Liver (tissue), 9 donors: ENCODE results near the gene GPT2. TPM values are rescaled to one million over a fixed set of nuclear protein-coding genes. Genes with fewer than 3 reads are reported as not detected.
A peak's percentile ranks its signal among the peaks of the same experiment; 100 is the strongest.

ENCODE experiments used
- DNase-seq: peaks from one replicate; pipeline ENCODE4 v3.0.0-alpha.2; 2017; ENCODE audit warnings: low spot score
- H3K27ac ChIP-seq, 2 donors: one replicate each; pipeline ENCODE4 v1.7.0; 2013; ENCODE audit warnings: inconsistent platforms in 2 of 2, low read length in 2 of 2, control low read depth in 1 of 2, low read depth in 1 of 2, mild to moderate bottlenecking in 1 of 2
- H3K27me3 ChIP-seq, 4 donors: one replicate each; pipeline versions ENCODE4 v1.6.1 to v1.7.0; 2013; ENCODE audit warnings: low read length in 3 of 4, inconsistent platforms in 1 of 4, mild to moderate bottlenecking in 1 of 4, moderate library complexity in 1 of 4; ENCODE audit not compliant: control insufficient read depth in 4 of 4, insufficient read depth in 4 of 4
- H3K36me3 ChIP-seq, 4 donors: one replicate each; pipeline versions ENCODE4 v1.6.1 to v1.7.0; 2013; ENCODE audit warnings: low read length in 3 of 4, mild to moderate bottlenecking in 3 of 4, low read depth in 1 of 4, moderate library complexity in 1 of 4; ENCODE audit not compliant: control insufficient read depth in 4 of 4, insufficient read depth in 3 of 4
- H3K4me1 ChIP-seq, 4 donors: one replicate each; pipeline versions ENCODE4 v1.6.1 to v1.7.0; 2013; ENCODE audit warnings: low read length in 3 of 4, mild to moderate bottlenecking in 3 of 4, moderate library complexity in 1 of 4; ENCODE audit not compliant: control insufficient read depth in 4 of 4, insufficient read depth in 4 of 4
- H3K4me3 ChIP-seq, 3 donors: one replicate each; pipeline versions ENCODE4 v1.6.1 to v1.7.0; 2013; ENCODE audit warnings: low read length in 3 of 3, control low read depth in 1 of 3, low read depth in 1 of 3, mild to moderate bottlenecking in 1 of 3
- H3K9ac ChIP-seq, 2 donors: one replicate each; pipeline ENCODE4 v1.7.0; 2013; ENCODE audit warnings: low read length in 2 of 2, mild to moderate bottlenecking in 2 of 2, moderate library complexity in 2 of 2, control low read depth in 1 of 2, low read depth in 1 of 2
- H3K9me3 ChIP-seq, 4 donors: one replicate each; pipeline versions ENCODE4 v1.6.1 to v1.7.0; 2013; ENCODE audit warnings: low read length in 3 of 4; ENCODE audit not compliant: control insufficient read depth in 4 of 4
- ATF3 ChIP-seq: IDR thresholded peaks from 2 replicates; pipeline ENCODE4 v1.6.1; 2016; ENCODE audit warnings: antibody characterized with exemption
- CTCF ChIP-seq: fragments of 150-350 bp; IDR thresholded peaks from 2 replicates; pipeline ENCODE4 v1.5.1; 2017; ENCODE audit warnings: improper control_type of control experiment, low read depth, low read length; ENCODE audit not compliant: missing input control
- FOXA2 ChIP-seq: IDR thresholded peaks from 2 replicates; pipeline ENCODE4 v1.6.1; 2016; ENCODE audit warnings: antibody characterized with exemption
- HNF4A ChIP-seq, 2 donors: conservative IDR thresholded peaks; 2 replicates each; pipeline ENCODE4 v1.6.1; 2016; ENCODE audit warnings: antibody characterized with exemption in 2 of 2, mild to moderate bottlenecking in 2 of 2
- HNF4G ChIP-seq: IDR thresholded peaks from 2 replicates; pipeline ENCODE4 v1.6.1; 2016; ENCODE audit warnings: antibody characterized with exemption
- JUND ChIP-seq, 2 donors: IDR thresholded peaks; 2 replicates each; pipeline ENCODE4 v1.6.1; 2016; ENCODE audit warnings: antibody characterized with exemption in 2 of 2
- MAX ChIP-seq: IDR thresholded peaks from 2 replicates; pipeline ENCODE4 v1.6.1; 2016; ENCODE audit warnings: antibody characterized with exemption
- NR2F2 ChIP-seq: IDR thresholded peaks from 2 replicates; pipeline ENCODE4 v1.6.1; 2016; ENCODE audit warnings: antibody characterized with exemption
- RAD21 ChIP-seq, 2 donors: IDR thresholded peaks; 2 replicates each; pipeline ENCODE4 v1.6.1; 2016; ENCODE audit warnings: antibody characterized with exemption in 2 of 2, mild to moderate bottlenecking in 2 of 2
- REST ChIP-seq: IDR thresholded peaks from 2 replicates; pipeline ENCODE4 v1.6.1; 2016; ENCODE audit warnings: antibody characterized with exemption, mild to moderate bottlenecking
- RXRA ChIP-seq, 2 donors: IDR thresholded peaks; 2 replicates each; pipeline ENCODE4 v1.6.1; 2017 to 2018; ENCODE audit warnings: antibody characterized with exemption in 2 of 2, mild to moderate bottlenecking in 1 of 2
- SP1 ChIP-seq: IDR thresholded peaks from 2 replicates; pipeline ENCODE4 v1.6.1; 2018; ENCODE audit warnings: antibody characterized with exemption, mild to moderate bottlenecking
- TAF1 ChIP-seq: conservative IDR thresholded peaks from 2 replicates; pipeline ENCODE4 v1.6.1; 2016; ENCODE audit warnings: antibody characterized with exemption, mild to moderate bottlenecking
- YY1 ChIP-seq: IDR thresholded peaks from 2 replicates; pipeline ENCODE4 v1.6.1; 2016; ENCODE audit warnings: antibody characterized with exemption, mild to moderate bottlenecking
- ZBTB33 ChIP-seq: IDR thresholded peaks from 2 replicates; pipeline ENCODE4 v1.6.1; 2016; ENCODE audit warnings: antibody characterized with exemption
- WGBS: extraction: QIAGEN DNeasy Blood & Tissue Kit; methylation state at CpG from one replicate; pipeline ENCODE4 v1.1.7; 2013; 5-methylcytosine and 5-hydroxymethylcytosine counted together
- polyA plus RNA-seq, 2 donors: library from polyadenylated mRNA; stranded (reverse) in 1 of 2; unstranded in 1 of 2; fragments of 200-250 nt in 1 of 2; fragments of >200 nt in 1 of 2; fragmentation: Nextera tagmentation in 1 of 2; extraction: Ambion mirVana in 1 of 2; gene quantifications; one replicate each; pipeline versions ENCODE4 v1.2.1 to v1.2.3, GENCODE V29; 2013 to 2015
- total RNA-seq, 2 donors: library from RNA; depleted of rRNA; stranded (reverse); fragments of >200 nt; gene quantifications; one replicate each; pipeline ENCODE4 v1.2.3, GENCODE V29; 2014
- donor health status: healthy.
- donor health status: healthy.
- donor health status: healthy.
- donor health status: healthy.
- donor health status: healthy.

GPT2 gene
- total and polyA plus RNA-seq, 4 donors: 6.8 to 78.3 (median 47.0) TPM

- no peak for DNase-seq
- WGBS: 88% methylated on average over 12 of the region's 12 CpGs
- TF ChIP-seq FOXA2: no peak
- TF ChIP-seq RAD21 (IDR thresholded peaks at IDR 0.05): no peak
- no peak for TF ChIP-seq ATF3
- TF ChIP-seq NR2F2: no peak
- TF ChIP-seq YY1: no peak
- TF ChIP-seq HNF4G: no peak
- no peak for TF ChIP-seq TAF1
- no peak for TF ChIP-seq REST
- TF ChIP-seq RXRA (IDR thresholded peaks at IDR 0.05): no peak
- no peak for TF ChIP-seq CTCF
- TF ChIP-seq MAX: no peak
- TF ChIP-seq HNF4A (conservative IDR thresholded peaks at IDR 0.05): no peak
- Histone ChIP-seq H3K36me3 (peaks cover 2 to 56% (median 36%) of the 10 kb centered on the region in 4 donors), H3K4me3 (no peak overlapping the region), H3K27ac (no peak overlapping the region), H3K9me3 (no peaks in the 10 kb centered on the region), H3K9ac (no peak overlapping the region), H3K4me1 (no peaks in the 10 kb centered on the region), H3K27me3 (no peaks in the 10 kb centered on the region)
Observed at GRCh38 chr16:46907061-46907774, 23.1 kb downstream of the GPT2 start.

- Histone ChIP-seq H3K4me1 (no peaks in the 10 kb centered on the region), H3K9me3 (no peaks in the 10 kb centered on the region), H3K36me3 (peaks cover 4 to 61% (median 44%) of the 10 kb centered on the region in 4 donors), H3K27ac (no peak overlapping the region), H3K9ac (no peak overlapping the region), H3K27me3 (no peaks in the 10 kb centered on the region), H3K4me3 (no peak overlapping the region)
- 58% methylated on average over 6 of the region's 6 CpGs for WGBS
- DNase-seq: peak; percentile 63
- TF ChIP-seq SP1 (no peak), ZBTB33 (no peak), CTCF (peak; percentile 57), HNF4A (conservative IDR thresholded peaks at IDR 0.05) (no peak), HNF4G (no peak), JUND (IDR thresholded peaks at IDR 0.05) (no peak), RAD21 (IDR thresholded peaks at IDR 0.05) (peak; percentile 76 to 84), TAF1 (no peak)
Observed at GRCh38 chr16:46908540-46909372, 24.6 kb downstream of the GPT2 start.
